Osteocyte (in vitro differentiated cells): ENCODE results near the gene CADPS. TPM values are rescaled to one million over a fixed set of nuclear protein-coding genes. Genes with fewer than 3 reads are reported as not detected.

Experiments used
- DNase-seq: peaks from one replicate; pipeline ENCODE4 v3.0.0; 2021; ENCODE audit warnings: mixed read lengths; ENCODE audit not compliant: unreplicated experiment; ENCODE audit errors: extremely low spot score
- H3K27ac Mint-ChIP-seq: one replicate; pipeline ENCODE4 v1.8.0; 2021; ENCODE audit warnings: mild to moderate bottlenecking, mixed read lengths; ENCODE audit not compliant: unreplicated experiment
- H3K27me3 Mint-ChIP-seq: one replicate; pipeline ENCODE4 v1.8.0; 2021; ENCODE audit warnings: mixed read lengths; ENCODE audit not compliant: unreplicated experiment
- H3K36me3 Mint-ChIP-seq: one replicate; pipeline ENCODE4 v1.8.0; 2021; ENCODE audit warnings: mixed read lengths; ENCODE audit not compliant: unreplicated experiment
- H3K4me1 Mint-ChIP-seq: one replicate; pipeline ENCODE4 v1.8.0; 2021; ENCODE audit warnings: mixed read lengths; ENCODE audit not compliant: unreplicated experiment
- H3K4me3 Mint-ChIP-seq: one replicate; pipeline ENCODE4 v1.8.0; 2021; ENCODE audit warnings: mild to moderate bottlenecking, moderate library complexity, mixed read lengths; ENCODE audit not compliant: unreplicated experiment
- H3K9me3 Mint-ChIP-seq: one replicate; pipeline ENCODE4 v1.8.0; 2021; ENCODE audit warnings: mixed read lengths; ENCODE audit not compliant: unreplicated experiment
- total RNA-seq: library from RNA; stranded (reverse); gene quantifications from 2 replicates; pipeline ENCODE4 v1.2.1, GENCODE V29; 2021
- TF ChIP-seq, protein P1 (sequence below): fragments of 200-600 bp; sonication (generic); IDR thresholded peaks from 2 replicates; pipeline ENCODE4 v1.5.0; 2021; ENCODE audit warnings: antibody characterized with exemption, mild to moderate bottlenecking, moderate library complexity

CADPS gene
- total RNA-seq, 1 donor from 2014 or later = not detected

- TF ChIP-seq, protein P1, sequence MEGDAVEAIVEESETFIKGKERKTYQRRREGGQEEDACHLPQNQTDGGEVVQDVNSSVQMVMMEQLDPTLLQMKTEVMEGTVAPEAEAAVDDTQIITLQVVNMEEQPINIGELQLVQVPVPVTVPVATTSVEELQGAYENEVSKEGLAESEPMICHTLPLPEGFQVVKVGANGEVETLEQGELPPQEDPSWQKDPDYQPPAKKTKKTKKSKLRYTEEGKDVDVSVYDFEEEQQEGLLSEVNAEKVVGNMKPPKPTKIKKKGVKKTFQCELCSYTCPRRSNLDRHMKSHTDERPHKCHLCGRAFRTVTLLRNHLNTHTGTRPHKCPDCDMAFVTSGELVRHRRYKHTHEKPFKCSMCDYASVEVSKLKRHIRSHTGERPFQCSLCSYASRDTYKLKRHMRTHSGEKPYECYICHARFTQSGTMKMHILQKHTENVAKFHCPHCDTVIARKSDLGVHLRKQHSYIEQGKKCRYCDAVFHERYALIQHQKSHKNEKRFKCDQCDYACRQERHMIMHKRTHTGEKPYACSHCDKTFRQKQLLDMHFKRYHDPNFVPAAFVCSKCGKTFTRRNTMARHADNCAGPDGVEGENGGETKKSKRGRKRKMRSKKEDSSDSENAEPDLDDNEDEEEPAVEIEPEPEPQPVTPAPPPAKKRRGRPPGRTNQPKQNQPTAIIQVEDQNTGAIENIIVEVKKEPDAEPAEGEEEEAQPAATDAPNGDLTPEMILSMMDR = no peak
- Mint-ChIP-seq H3K4me1 (no peaks in the 10 kb centered on the region), H3K4me3 (no peak overlapping the region), H3K36me3 (no peaks in the 10 kb centered on the region), H3K27me3 (peaks cover 23% of the 10 kb centered on the region), H3K9me3 (no peaks in the 10 kb centered on the region), H3K27ac (no peak overlapping the region)
- no peak for DNase-seq
These were observed 343.7 kb downstream of the CADPS start for GRCh38 chr3:62531493-62531892.

GRCh38 chr3:62529230-62529629 is 346.0 kb downstream of the CADPS start:
- Mint-ChIP-seq H3K4me3 (no peak overlapping the region), H3K27ac (no peak overlapping the region), H3K27me3 (peaks cover 11% of the 10 kb centered on the region), H3K4me1 (no peaks in the 10 kb centered on the region), H3K36me3 (no peaks in the 10 kb centered on the region), H3K9me3 (no peaks in the 10 kb centered on the region)
- no peak for DNase-seq
- TF ChIP-seq, protein P1 = no peak

DNA sequence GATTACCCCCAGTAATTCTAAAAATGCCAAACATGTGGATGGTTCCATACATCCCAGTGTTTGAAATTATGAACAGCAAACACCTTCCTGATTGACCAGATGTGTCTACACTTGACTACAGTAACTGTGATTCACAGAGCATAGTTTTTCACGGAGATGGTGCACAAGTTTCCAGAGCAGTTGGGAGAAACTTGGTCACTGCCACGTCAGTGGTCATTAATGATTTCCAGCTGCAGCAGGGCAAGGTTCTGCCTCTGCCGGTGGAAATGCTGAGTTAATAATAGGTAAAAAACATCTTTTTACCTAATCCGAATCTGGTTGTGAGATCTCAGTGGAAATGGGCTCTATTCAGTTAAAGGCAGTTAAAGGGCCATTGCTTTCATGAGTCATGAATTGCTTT is 347.7 kb downstream of the CADPS start:
- no peaks in the 10 kb centered on the region for H3K9me3 Mint-ChIP-seq
- peaks cover 17% of the 10 kb centered on the region for H3K27me3 Mint-ChIP-seq
- no peak for DNase-seq
- TF ChIP-seq, protein P1 = no peak
- H3K27ac Mint-ChIP-seq = no peak overlapping the region
- H3K36me3 Mint-ChIP-seq = no peaks in the 10 kb centered on the region
- H3K4me1 Mint-ChIP-seq = no peaks in the 10 kb centered on the region
- no peak overlapping the region for H3K4me3 Mint-ChIP-seq

DNA sequence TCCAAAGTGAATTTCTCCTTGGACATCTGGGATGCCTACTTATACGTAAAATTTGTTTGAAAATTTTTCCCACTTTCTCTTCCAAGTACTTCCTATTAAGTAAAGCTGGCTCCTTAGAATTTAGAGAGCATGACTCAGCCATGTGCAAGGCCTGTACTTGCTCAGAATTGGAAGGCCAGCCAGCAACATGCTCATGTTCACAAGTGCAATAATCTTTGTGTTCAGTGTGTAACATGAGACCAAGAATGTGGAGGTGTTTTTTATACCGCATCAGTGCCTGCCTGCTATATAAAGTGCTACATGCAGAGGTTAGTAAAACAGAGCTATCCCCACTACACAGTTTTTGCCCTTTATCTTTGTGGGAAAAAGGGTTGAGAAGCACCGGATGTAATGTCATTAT is 349.9 kb downstream of the CADPS start:
- no peaks in the 10 kb centered on the region for H3K36me3 Mint-ChIP-seq
- H3K4me1 Mint-ChIP-seq = no peaks in the 10 kb centered on the region
- peaks cover 16% of the 10 kb centered on the region for H3K27me3 Mint-ChIP-seq
- H3K4me3 Mint-ChIP-seq = no peak overlapping the region
- H3K27ac Mint-ChIP-seq = no peak overlapping the region
- H3K9me3 Mint-ChIP-seq = no peaks in the 10 kb centered on the region
- TF ChIP-seq, protein P1 = no peak
- no peak for DNase-seq

DNA sequence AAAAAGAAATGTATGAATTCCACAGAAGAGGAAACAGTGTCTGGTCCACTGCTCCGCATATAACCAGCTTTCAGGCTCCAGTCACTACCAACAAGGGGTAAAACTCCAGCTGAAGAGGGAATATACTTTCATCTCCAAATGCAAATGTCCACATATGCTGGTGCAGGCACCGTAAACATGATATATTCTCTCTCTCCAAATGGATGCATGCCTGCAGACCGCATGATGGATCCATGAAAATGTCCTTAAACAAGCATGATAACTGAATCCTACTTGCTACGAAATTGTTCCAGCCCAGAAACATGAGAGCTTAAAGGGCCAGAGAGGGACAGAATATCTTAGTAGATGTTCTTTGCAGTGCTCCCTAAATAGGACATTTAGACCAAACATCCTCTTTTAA is 351.5 kb downstream of the CADPS start:
- Mint-ChIP-seq H3K4me3 (no peak overlapping the region), H3K4me1 (no peaks in the 10 kb centered on the region), H3K27ac (no peak overlapping the region), H3K9me3 (no peaks in the 10 kb centered on the region), H3K36me3 (no peaks in the 10 kb centered on the region), H3K27me3 (peaks cover 19% of the 10 kb centered on the region)
- TF ChIP-seq, protein P1 = no peak
- no peak for DNase-seq
